GM12864 (cell line): ENCODE measurements around the gene IL22.

Source experiments
- DNase-seq: peaks from one replicate; pipeline ENCODE4 v3.0.0-alpha.2; 2011; ENCODE audit warnings: low read depth
- H3K4me3 ChIP-seq: 2 replicates; pipeline ENCODE4 v1.5.1; 2011; ENCODE audit warnings: mild to moderate bottlenecking, low read depth, low read length, control low read depth
- TF ChIP-seq, protein P1 (sequence below): IDR thresholded peaks from 2 replicates; pipeline ENCODE4 v1.5.1; 2011; ENCODE audit warnings: low read depth, mild to moderate bottlenecking, moderate library complexity, low read length, control low read depth, inconsistent platforms; ENCODE audit errors: missing control alignments

The IL22 gene

DNA sequence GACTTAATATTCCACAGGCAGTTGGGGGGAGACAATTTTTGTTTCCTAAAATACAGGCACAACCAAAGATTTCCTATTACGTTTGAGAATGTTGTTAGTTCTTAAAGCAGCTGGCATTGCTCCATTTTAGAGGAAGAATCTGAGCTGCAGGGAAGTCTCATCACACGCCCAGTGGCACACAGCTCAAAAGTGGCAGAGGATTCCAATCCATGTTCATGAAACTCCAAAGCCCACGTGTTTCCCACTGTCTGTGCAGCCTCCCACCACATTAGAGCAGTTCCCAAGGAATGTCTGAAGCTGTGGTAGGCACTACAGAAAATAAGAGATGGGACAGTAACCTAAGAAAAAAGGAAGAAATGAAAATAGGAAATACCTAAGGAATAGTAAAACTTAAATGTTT, 21.7 kb downstream of the IL22 start:
- DNase-seq, result no peak
- TF ChIP-seq, protein P1, sequence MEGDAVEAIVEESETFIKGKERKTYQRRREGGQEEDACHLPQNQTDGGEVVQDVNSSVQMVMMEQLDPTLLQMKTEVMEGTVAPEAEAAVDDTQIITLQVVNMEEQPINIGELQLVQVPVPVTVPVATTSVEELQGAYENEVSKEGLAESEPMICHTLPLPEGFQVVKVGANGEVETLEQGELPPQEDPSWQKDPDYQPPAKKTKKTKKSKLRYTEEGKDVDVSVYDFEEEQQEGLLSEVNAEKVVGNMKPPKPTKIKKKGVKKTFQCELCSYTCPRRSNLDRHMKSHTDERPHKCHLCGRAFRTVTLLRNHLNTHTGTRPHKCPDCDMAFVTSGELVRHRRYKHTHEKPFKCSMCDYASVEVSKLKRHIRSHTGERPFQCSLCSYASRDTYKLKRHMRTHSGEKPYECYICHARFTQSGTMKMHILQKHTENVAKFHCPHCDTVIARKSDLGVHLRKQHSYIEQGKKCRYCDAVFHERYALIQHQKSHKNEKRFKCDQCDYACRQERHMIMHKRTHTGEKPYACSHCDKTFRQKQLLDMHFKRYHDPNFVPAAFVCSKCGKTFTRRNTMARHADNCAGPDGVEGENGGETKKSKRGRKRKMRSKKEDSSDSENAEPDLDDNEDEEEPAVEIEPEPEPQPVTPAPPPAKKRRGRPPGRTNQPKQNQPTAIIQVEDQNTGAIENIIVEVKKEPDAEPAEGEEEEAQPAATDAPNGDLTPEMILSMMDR, result no peak
- H3K4me3 ChIP-seq, result no peak overlapping the region

DNA sequence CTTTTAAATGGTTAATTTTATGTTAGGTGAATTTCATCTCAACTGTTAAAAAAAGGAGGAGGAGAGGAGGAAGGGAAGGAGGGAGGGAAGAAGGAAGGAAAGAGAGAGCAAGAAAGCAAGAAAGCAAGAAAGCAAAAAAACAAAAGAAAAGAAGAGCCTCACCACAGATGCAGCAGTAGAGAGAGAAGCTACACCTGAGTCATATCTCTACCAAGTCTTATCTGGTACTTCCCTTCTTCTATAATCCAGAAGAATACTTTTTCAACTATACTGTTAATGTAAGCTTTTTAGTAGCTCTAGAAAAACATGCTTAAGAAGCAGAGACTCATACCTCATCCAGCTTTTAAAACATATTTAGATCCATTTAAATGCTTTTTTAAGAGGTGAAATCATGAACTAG, 22.2 kb downstream of the IL22 start:
- H3K4me3 ChIP-seq, result no peak overlapping the region
- DNase-seq, result no peak
- TF ChIP-seq, protein P1, result no peak

DNA sequence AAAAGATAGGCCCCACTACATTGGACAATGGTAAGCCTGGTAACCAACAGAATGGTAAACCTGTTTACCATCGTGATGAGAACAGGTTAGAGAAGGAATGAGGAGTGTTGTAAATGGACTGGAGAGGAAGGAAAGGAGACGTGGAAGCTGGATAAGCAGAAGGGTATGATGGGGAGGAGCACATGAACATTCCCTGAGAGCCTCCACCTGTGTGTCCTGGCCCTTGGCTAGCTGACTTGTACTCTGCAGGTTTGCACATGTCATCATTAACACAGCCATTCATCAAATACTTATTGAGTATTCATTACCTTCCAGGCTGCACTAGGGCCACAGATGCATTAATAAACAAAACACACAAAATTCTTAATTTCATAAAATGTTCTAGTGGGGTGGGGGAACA, 23.4 kb downstream of the IL22 start:
- DNase-seq, result no peak
- no peak overlapping the region for H3K4me3 ChIP-seq
- TF ChIP-seq, protein P1, result no peak

DNA sequence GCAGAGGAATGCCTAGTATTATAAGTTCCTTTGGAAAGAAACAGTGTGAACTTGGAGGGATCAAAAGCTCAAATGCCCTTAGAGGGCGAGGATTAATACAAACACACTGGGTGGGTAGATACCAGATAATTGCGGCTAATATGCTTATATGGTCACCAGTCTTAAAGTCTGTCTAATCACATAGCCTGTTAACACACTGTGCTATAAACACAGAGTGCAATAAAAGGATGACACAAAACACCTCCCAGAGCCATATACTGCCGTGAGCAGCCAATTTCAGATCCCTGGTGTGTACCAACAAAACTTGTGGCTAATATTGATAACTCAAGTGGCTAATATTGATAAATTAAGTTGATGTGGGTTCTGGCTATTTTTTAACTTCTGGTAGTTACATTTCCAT, 26.0 kb downstream of the IL22 start:
- no peak overlapping the region for H3K4me3 ChIP-seq
- DNase-seq, result no peak
- TF ChIP-seq, protein P1, result no peak

GRCh38 chr12:68225576-68226476, 27.6 kb downstream of the IL22 start, which contains the start of gene IL26:
Gene IL26, minus strand, starts transcription at chr12:68225810. Its CDS starts 54 bp downstream, at chr12:68225756.
- no peak for DNase-seq
- TF ChIP-seq, protein P1, result no peak
- H3K4me3 ChIP-seq, result no peak within 1 kb of the TSS

- TF ChIP-seq, protein P1, result no peak
- H3K4me3 ChIP-seq, result no peak overlapping the region
- DNase-seq, result no peak
Measured at GRCh38 chr12:68224613-68225285, 28.7 kb downstream of the IL22 start.
